ENCODE results near the gene PNMA3.
"Not testable (repeated sequence)": the region's sequence is repeated elsewhere in the genome, so short reads cannot be mapped to it uniquely, and the experiment has no call there.

- TF ChIP-seq POLR2A (IDR thresholded peaks at IDR 0.05; ENCODE audit: low read depth); POLR2AphosphoS5 (IDR thresholded peaks at IDR 0.05): not testable (repeated sequence)
- TF ChIP-seq, protein P1, sequence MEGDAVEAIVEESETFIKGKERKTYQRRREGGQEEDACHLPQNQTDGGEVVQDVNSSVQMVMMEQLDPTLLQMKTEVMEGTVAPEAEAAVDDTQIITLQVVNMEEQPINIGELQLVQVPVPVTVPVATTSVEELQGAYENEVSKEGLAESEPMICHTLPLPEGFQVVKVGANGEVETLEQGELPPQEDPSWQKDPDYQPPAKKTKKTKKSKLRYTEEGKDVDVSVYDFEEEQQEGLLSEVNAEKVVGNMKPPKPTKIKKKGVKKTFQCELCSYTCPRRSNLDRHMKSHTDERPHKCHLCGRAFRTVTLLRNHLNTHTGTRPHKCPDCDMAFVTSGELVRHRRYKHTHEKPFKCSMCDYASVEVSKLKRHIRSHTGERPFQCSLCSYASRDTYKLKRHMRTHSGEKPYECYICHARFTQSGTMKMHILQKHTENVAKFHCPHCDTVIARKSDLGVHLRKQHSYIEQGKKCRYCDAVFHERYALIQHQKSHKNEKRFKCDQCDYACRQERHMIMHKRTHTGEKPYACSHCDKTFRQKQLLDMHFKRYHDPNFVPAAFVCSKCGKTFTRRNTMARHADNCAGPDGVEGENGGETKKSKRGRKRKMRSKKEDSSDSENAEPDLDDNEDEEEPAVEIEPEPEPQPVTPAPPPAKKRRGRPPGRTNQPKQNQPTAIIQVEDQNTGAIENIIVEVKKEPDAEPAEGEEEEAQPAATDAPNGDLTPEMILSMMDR (IDR thresholded peaks at IDR 0.05) = not testable (repeated sequence)
These were observed 15.8 kb downstream of the PNMA3 start, which contains the start of gene PNMA6A for GRCh38 chrX:153071909-153072583.

Measured in esophagus muscularis mucosa (tissue), 3 donors.